Endodermal cell (in vitro differentiated cells): ENCODE measurements around the gene SEPTIN3. TPM values are rescaled to one million over a fixed set of nuclear protein-coding genes. Genes with fewer than 3 reads are reported as not detected.

Experiments
- DNase-seq: peaks from one replicate; pipeline ENCODE4 v3.0.0-alpha.2; 2017
- H3K27ac ChIP-seq: 2 replicates; pipeline ENCODE4 v1.5.1; 2013; ENCODE audit warnings: mild to moderate bottlenecking, low read depth, low read length, moderate library complexity
- H3K27me3 ChIP-seq: 2 replicates; pipeline ENCODE4 v1.6.1; 2013; ENCODE audit warnings: mild to moderate bottlenecking, low read length, moderate library complexity; ENCODE audit not compliant: insufficient read depth, control insufficient read depth, poor library complexity, severe bottlenecking
- H3K36me3 ChIP-seq: 2 replicates; pipeline ENCODE4 v1.7.0; 2013; ENCODE audit warnings: mild to moderate bottlenecking, low read length, moderate library complexity; ENCODE audit not compliant: control insufficient read depth, insufficient read depth
- H3K4me1 ChIP-seq: one replicate; pipeline ENCODE4 v1.7.0; 2013; ENCODE audit warnings: low read length; ENCODE audit not compliant: control insufficient read depth, insufficient read depth
- H3K4me3 ChIP-seq: 2 replicates; pipeline ENCODE4 v1.5.1; 2013; ENCODE audit warnings: mild to moderate bottlenecking, low read length, moderate library complexity
- H3K9ac ChIP-seq: 2 replicates; pipeline ENCODE4 v1.6.1; 2013; ENCODE audit warnings: mild to moderate bottlenecking, low read length, moderate library complexity; ENCODE audit not compliant: poor library complexity, severe bottlenecking; ENCODE audit errors: extremely low read depth
- H3K9me3 ChIP-seq: 2 replicates; pipeline ENCODE4 v1.6.1; 2013; ENCODE audit warnings: mild to moderate bottlenecking, low read length, moderate library complexity; ENCODE audit not compliant: control insufficient read depth
- H3K27ac Mint-ChIP-seq: 2 replicates; pipeline ENCODE4 v1.8.0; 2020; ENCODE audit warnings: mixed read lengths
- H3K27me3 Mint-ChIP-seq: 2 replicates; pipeline ENCODE4 v1.8.0; 2021; ENCODE audit warnings: mild to moderate bottlenecking, mixed read lengths; ENCODE audit not compliant: insufficient read depth
- H3K36me3 Mint-ChIP-seq: 2 replicates; pipeline ENCODE4 v1.8.0; 2020; ENCODE audit warnings: low read depth, mixed read lengths
- H3K4me1 Mint-ChIP-seq: 2 replicates; pipeline ENCODE4 v1.8.0; 2020; ENCODE audit warnings: mixed read lengths
- H3K4me3 Mint-ChIP-seq: 2 replicates; pipeline ENCODE4 v1.8.0; 2020; ENCODE audit warnings: mild to moderate bottlenecking, moderate library complexity, mixed read lengths
- H3K9me3 Mint-ChIP-seq: 2 replicates; pipeline ENCODE4 v1.8.0; 2020; ENCODE audit warnings: mild to moderate bottlenecking, mixed read lengths
- WGBS, 2 experiments: methylation state at CpG; one replicate each; pipeline versions ENCODE4 v1.1.5 to v1.1.7; 2013; ENCODE audit warnings: missing lambda C conversion rate in 2 of 2, mixed read lengths in 1 of 2; ENCODE audit not compliant: insufficient coverage in 1 of 2, insufficient read length in 1 of 2; 5-methylcytosine and 5-hydroxymethylcytosine counted together
- total RNA-seq, 2 donors: library from RNA; stranded (reverse); fragmentation: NEBNext Ultra II Directional in 1 of 2; extraction: Animal tissue kit (Norgen Biotek cat#: 25700) in 1 of 2; gene quantifications; 2 replicates in 1 of 2; 3 replicates in 1 of 2; pipeline ENCODE4 v1.2.1, GENCODE V29; 2021
- TF ChIP-seq, protein P1 (sequence below): fragments of 200-600 bp; sonication (generic); conservative IDR thresholded peaks from 2 replicates; pipeline ENCODE4 v1.5.0; 2021; ENCODE audit warnings: antibody characterized with exemption, mild to moderate bottlenecking

Gene SEPTIN3
- total RNA-seq, 2 donors from 2014 or later = 10.9 to 13.9 TPM

DNA sequence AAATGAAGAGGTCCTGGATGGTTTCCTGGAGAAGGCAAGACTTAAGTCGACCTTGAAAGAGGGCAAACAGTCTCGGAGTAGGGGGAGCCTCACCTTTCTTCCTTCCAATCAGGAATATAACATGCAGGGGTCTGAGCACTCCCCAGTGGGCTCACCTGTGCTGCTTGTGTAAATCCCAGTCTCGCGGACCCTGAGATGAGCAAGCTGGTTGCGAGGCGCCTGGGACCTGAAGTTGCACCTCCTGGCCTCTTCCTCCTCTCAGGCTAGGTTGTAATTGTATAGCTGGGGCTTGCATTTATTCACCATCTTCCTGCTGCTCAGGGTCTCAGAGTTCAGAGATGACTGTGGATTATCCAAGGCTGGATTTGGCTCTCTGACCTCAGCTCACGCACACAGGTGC, 21.9 kb downstream of the SEPTIN3 start:
- Mint-ChIP-seq H3K27ac (no peak overlapping the region), H3K4me1 (no peaks in the 10 kb centered on the region), H3K9me3 (no peaks in the 10 kb centered on the region), H3K36me3 (no peaks in the 10 kb centered on the region), H3K27me3 (no peaks in the 10 kb centered on the region), H3K4me3 (no peak overlapping the region)
- Histone ChIP-seq H3K36me3 (no peaks in the 10 kb centered on the region), H3K9me3 (no peaks in the 10 kb centered on the region), H3K27ac (no peak overlapping the region), H3K4me1 (no peaks in the 10 kb centered on the region), H3K4me3 (no peak overlapping the region), H3K9ac (no peak overlapping the region), H3K27me3 (no peaks in the 10 kb centered on the region)
- WGBS, 2 experiments = 93 to 95% methylated on average over 6 to 7 of the region's 7 CpGs
- peak; percentile 24 for DNase-seq
- TF ChIP-seq, protein P1, sequence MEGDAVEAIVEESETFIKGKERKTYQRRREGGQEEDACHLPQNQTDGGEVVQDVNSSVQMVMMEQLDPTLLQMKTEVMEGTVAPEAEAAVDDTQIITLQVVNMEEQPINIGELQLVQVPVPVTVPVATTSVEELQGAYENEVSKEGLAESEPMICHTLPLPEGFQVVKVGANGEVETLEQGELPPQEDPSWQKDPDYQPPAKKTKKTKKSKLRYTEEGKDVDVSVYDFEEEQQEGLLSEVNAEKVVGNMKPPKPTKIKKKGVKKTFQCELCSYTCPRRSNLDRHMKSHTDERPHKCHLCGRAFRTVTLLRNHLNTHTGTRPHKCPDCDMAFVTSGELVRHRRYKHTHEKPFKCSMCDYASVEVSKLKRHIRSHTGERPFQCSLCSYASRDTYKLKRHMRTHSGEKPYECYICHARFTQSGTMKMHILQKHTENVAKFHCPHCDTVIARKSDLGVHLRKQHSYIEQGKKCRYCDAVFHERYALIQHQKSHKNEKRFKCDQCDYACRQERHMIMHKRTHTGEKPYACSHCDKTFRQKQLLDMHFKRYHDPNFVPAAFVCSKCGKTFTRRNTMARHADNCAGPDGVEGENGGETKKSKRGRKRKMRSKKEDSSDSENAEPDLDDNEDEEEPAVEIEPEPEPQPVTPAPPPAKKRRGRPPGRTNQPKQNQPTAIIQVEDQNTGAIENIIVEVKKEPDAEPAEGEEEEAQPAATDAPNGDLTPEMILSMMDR = no peak

DNA sequence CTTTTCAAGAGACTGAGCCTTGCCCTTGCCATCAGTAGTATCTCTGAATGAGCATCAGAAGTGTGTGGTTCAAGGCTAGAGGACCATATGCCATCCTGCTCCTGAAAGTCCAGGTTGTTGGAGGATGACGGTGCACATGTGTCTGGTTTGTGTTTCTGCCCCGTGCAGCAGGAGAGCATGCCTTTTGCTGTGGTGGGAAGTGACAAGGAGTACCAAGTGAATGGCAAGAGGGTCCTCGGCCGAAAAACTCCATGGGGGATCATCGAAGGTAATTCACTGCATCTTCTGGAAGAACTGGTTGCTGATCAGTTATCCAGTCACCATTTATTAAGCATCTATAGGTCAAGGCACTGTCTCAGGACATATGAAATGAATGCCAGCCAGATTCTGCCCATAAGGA, 23.3 kb downstream of the SEPTIN3 start:
- Mint-ChIP-seq H3K4me1 (no peaks in the 10 kb centered on the region), H3K36me3 (no peaks in the 10 kb centered on the region), H3K9me3 (no peaks in the 10 kb centered on the region), H3K27me3 (no peaks in the 10 kb centered on the region), H3K27ac (no peak overlapping the region), H3K4me3 (no peak overlapping the region)
- Histone ChIP-seq H3K4me1 (no peaks in the 10 kb centered on the region), H3K36me3 (no peaks in the 10 kb centered on the region), H3K9ac (no peak overlapping the region), H3K4me3 (no peak overlapping the region), H3K27ac (no peak overlapping the region), H3K27me3 (no peaks in the 10 kb centered on the region), H3K9me3 (no peaks in the 10 kb centered on the region)
- TF ChIP-seq, protein P1 = no peak
- no peak for DNase-seq
- 93 to 100% methylated on average over 4 to 5 of the region's 5 CpGs for WGBS, 2 experiments

DNA sequence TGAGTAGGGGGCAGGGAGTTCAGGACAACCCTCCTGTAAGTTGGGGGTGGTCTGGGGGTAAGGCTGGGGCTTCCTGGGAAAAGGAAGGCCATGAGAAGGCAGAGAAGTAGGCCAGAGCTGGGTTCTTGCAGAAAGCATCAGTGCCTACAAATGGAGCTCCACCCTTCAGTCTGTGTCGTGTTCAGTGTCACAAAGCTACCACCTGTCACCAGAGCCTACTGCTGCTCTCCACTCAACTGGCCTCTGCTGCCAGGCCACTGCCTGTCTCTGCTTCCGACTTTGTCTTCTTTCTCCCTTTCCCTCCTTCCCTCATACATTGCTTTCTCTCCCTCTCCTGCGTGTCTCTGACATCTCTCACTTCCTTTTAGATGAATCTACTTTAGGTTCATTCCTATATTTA, 26.0 kb downstream of the SEPTIN3 start:
- TF ChIP-seq, protein P1 = no peak
- H3K36me3 Mint-ChIP-seq = no peaks in the 10 kb centered on the region
- H3K9ac ChIP-seq = no peak overlapping the region
- H3K9me3 ChIP-seq = no peaks in the 10 kb centered on the region
- no peaks in the 10 kb centered on the region for H3K36me3 ChIP-seq
- H3K4me3 ChIP-seq = no peak overlapping the region
- 81 to 86% methylated on average over 3 of the region's 3 CpGs for WGBS, 2 experiments
- no peaks in the 10 kb centered on the region for H3K9me3 Mint-ChIP-seq
- no peak overlapping the region for H3K4me3 Mint-ChIP-seq
- H3K27me3 ChIP-seq = no peaks in the 10 kb centered on the region
- H3K4me1 ChIP-seq = no peaks in the 10 kb centered on the region
- DNase-seq = peak; percentile 27
- H3K27ac ChIP-seq = peak overlapping the region; percentile 24
- no peak overlapping the region for H3K27ac Mint-ChIP-seq
- H3K4me1 Mint-ChIP-seq = no peaks in the 10 kb centered on the region
- H3K27me3 Mint-ChIP-seq = no peaks in the 10 kb centered on the region
